Osteocyte (in vitro differentiated cells): ENCODE results near the gene PF4V1. TPM values are rescaled to one million over a fixed set of nuclear protein-coding genes. Genes with fewer than 3 reads are reported as not detected.

Experiments used
- DNase-seq: peaks from one replicate; pipeline ENCODE4 v3.0.0; 2021; ENCODE audit warnings: mixed read lengths; ENCODE audit not compliant: unreplicated experiment; ENCODE audit errors: extremely low spot score
- H3K27ac Mint-ChIP-seq: one replicate; pipeline ENCODE4 v1.8.0; 2021; ENCODE audit warnings: mild to moderate bottlenecking, mixed read lengths; ENCODE audit not compliant: unreplicated experiment
- H3K27me3 Mint-ChIP-seq: one replicate; pipeline ENCODE4 v1.8.0; 2021; ENCODE audit warnings: mixed read lengths; ENCODE audit not compliant: unreplicated experiment
- H3K36me3 Mint-ChIP-seq: one replicate; pipeline ENCODE4 v1.8.0; 2021; ENCODE audit warnings: mixed read lengths; ENCODE audit not compliant: unreplicated experiment
- H3K4me1 Mint-ChIP-seq: one replicate; pipeline ENCODE4 v1.8.0; 2021; ENCODE audit warnings: mixed read lengths; ENCODE audit not compliant: unreplicated experiment
- H3K4me3 Mint-ChIP-seq: one replicate; pipeline ENCODE4 v1.8.0; 2021; ENCODE audit warnings: mild to moderate bottlenecking, moderate library complexity, mixed read lengths; ENCODE audit not compliant: unreplicated experiment
- H3K9me3 Mint-ChIP-seq: one replicate; pipeline ENCODE4 v1.8.0; 2021; ENCODE audit warnings: mixed read lengths; ENCODE audit not compliant: unreplicated experiment
- CTCF ChIP-seq: fragments of 200-600 bp; sonication (generic); IDR thresholded peaks from 2 replicates; pipeline ENCODE4 v1.5.0; 2021; ENCODE audit warnings: antibody characterized with exemption, mild to moderate bottlenecking, moderate library complexity
- long read RNA-seq: library from polyadenylated mRNA; unstranded; transcript quantifications from one replicate; pipeline ENCODE4 v2.0.0, GENCODE V29; 2021
- total RNA-seq: library from RNA; stranded (reverse); gene quantifications from 2 replicates; pipeline ENCODE4 v1.2.1, GENCODE V29; 2021

Gene PF4V1
- total RNA-seq, result 0.78 TPM in 1 of 2 replicates, not detected in the other
- long read RNA-seq, result 0 reads

- Mint-ChIP-seq H3K27me3 (no peaks in the 10 kb centered on the region), H3K36me3 (no peaks in the 10 kb centered on the region), H3K4me3 (no peak within 1 kb of the TSS), H3K4me1 (peaks cover 43% of the 10 kb centered on the region), H3K27ac (no peak within 1 kb of the TSS), H3K9me3 (no peaks in the 10 kb centered on the region)
- TF ChIP-seq CTCF, result no peak
- no peak for DNase-seq
These were observed at the start of gene PF4V1 for GRCh38 chr4:73853246-73853704. Gene PF4V1 (plus strand): TSS chr4:73853296. CDS start chr4:73853363, 67 bp downstream.

GRCh38 chr4:73810191-73810590 is 42.9 kb upstream of the PF4V1 start:
- H3K27ac Mint-ChIP-seq, result no peak overlapping the region
- H3K4me1 Mint-ChIP-seq, result peaks cover 13% of the 10 kb centered on the region
- peaks cover 11% of the 10 kb centered on the region for H3K9me3 Mint-ChIP-seq
- H3K4me3 Mint-ChIP-seq, result no peak overlapping the region
- H3K27me3 Mint-ChIP-seq, result peaks cover 31% of the 10 kb centered on the region
- TF ChIP-seq CTCF, result no peak
- peaks cover 15% of the 10 kb centered on the region for H3K36me3 Mint-ChIP-seq
- DNase-seq, result no peak

- H3K27ac Mint-ChIP-seq, result no peak overlapping the region
These were observed 41.3 kb upstream of the PF4V1 start for GRCh38 chr4:73811841-73812240.

GRCh38 chr4:73814679-73815078 is 38.4 kb upstream of the PF4V1 start:
- Mint-ChIP-seq H3K27me3 (peaks cover 2% of the 10 kb centered on the region), H3K9me3 (peaks cover 5% of the 10 kb centered on the region), H3K4me1 (peaks cover 30% of the 10 kb centered on the region), H3K36me3 (no peaks in the 10 kb centered on the region), H3K27ac (no peak overlapping the region), H3K4me3 (no peak overlapping the region)
- no peak for DNase-seq
- no peak for TF ChIP-seq CTCF

More at GRCh38 chr4:73811841-73812240, 41.3 kb upstream of the PF4V1 start:
- peaks cover 23% of the 10 kb centered on the region for H3K27me3 Mint-ChIP-seq
- no peak overlapping the region for H3K4me3 Mint-ChIP-seq
- TF ChIP-seq CTCF, result no peak
- DNase-seq, result no peak
- H3K36me3 Mint-ChIP-seq, result peaks cover 5% of the 10 kb centered on the region
- H3K4me1 Mint-ChIP-seq, result peaks cover 19% of the 10 kb centered on the region
- H3K9me3 Mint-ChIP-seq, result no peaks in the 10 kb centered on the region

- Mint-ChIP-seq H3K27ac (no peak overlapping the region), H3K4me1 (peaks cover 30% of the 10 kb centered on the region), H3K27me3 (no peaks in the 10 kb centered on the region), H3K9me3 (peaks cover 5% of the 10 kb centered on the region), H3K36me3 (no peaks in the 10 kb centered on the region), H3K4me3 (no peak overlapping the region)
- no peak for DNase-seq
- no peak for TF ChIP-seq CTCF
These were observed 38.0 kb upstream of the PF4V1 start for GRCh38 chr4:73815145-73815544.
